ENCODE data around the gene ZNF385B.
"Not testable (repeated sequence)": the region's sequence is repeated elsewhere in the genome, so short reads cannot be mapped to it uniquely, and the experiment has no call there.

ZNF385B gene

DNA sequence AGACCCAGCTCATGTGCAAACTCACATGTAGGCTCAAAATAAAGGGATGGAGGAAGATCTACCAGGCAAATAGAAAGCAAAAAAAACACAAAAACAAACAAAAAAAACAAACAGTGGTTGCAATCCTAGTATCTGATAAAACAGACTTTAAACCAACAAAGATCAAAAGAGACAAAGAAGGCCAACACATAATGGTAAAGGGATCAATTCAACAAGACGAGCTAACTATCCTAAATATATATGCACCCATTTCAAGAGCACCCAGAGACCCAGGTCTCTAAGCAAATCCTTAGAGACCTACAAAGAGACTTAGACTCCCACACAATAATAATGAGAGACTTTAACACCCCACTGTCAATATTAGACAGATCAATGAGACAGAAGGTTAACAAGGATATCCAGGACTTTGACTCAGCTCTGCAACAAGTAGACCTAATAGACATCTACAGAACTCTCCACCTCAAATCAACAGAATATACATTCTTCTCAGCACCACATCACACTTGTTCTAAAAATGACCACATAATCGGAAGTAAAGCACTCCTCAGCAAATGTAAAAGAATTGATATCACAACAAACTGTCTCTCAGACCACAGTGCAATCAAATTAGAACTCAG is 229.5 kb downstream of the ZNF385B start:
- DNase-seq (ENCODE audit: low read depth): not testable (repeated sequence)

DNA sequence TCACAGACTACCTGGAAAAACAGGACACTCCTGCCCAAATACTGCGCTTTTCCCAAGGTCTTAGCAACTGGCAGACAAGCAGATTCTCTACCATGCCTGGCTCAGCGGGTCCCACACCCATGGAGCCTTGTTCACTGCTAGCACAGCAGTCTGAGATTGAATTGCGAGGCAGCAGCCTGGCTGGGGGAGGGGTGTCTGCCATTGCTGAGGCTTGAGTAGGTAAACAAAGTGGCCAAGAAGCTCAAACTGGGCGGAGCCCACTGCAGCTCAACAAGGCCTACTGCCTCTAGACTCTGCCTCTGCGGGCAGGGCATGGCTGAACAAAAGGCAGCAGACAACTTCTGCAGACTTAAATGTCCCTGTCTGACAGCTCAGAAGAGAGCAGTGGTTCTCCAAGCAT is 231.6 kb downstream of the ZNF385B start:
- not testable (repeated sequence) for DNase-seq (ENCODE audit: low read depth)

DNA sequence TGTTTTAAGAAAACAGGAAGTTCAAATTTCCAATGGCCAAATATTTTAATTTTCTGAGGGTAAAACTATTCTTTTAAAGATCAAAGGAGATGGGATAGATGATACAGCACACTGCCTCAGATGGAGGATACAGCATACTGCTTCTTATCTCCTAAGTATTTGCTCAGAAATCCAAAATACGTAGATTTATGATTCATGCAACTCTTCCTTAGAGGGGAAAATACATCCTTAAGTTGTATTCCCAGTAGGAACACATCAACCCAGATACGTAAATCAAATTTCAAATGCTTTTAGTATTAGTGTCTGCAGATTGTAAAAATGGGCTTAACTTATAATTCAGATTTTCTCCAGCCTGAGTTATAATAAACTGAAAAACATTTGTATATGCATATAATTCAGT is 235.2 kb downstream of the ZNF385B start:
- DNase-seq (ENCODE audit: low read depth): no peak

DNA sequence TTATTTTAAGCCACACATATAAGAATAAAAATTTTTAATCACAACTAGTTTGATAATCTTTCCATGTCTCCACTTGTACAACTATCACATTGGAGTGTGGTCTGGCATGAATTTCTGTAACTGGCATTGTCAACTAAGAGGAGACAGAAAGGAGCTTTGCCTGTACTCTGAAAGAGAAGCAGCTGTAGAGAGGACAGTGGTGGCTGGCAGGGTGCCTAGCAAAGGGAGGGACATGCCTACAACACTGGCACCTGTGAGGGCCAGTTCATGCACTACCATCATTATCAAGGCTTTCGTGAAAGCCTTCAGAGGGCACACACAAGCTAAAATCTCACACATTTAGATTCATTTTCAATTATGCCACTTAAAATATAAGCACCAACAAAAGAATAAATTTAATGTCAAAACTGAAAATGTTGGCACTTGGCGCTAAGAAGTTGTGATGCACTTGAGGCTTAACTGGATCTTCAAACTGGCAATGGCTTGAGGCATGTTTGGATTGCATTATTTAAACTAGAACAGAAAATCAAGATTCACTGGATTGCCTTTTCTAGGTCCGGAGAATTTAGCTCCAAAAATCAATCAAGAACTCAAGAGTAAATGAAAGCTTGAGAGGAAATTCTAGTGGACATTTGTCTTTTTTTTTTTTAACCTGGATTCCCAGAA is 238.6 kb downstream of the ZNF385B start:
- no peak for DNase-seq (ENCODE audit: low read depth)

DNA sequence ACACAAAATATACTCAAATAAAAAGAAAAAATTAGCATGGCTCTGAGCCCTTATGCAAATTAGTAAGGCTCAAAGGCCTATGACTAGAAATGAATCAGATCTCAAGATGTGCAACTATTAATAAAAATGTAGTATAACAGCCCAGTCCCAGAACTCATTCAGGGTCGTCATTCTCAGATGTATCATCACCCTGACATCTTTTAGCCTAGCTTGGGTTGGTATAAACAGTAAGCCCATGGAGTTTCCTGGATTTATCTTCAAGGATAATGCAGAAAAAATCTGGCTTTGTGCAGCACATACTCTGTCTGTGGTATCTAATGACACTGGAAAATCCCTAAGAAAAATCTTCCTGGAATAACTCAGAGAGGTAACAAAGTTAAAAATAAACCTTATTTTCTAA is 239.3 kb downstream of the ZNF385B start:
- no peak for DNase-seq (ENCODE audit: low read depth)

DNA sequence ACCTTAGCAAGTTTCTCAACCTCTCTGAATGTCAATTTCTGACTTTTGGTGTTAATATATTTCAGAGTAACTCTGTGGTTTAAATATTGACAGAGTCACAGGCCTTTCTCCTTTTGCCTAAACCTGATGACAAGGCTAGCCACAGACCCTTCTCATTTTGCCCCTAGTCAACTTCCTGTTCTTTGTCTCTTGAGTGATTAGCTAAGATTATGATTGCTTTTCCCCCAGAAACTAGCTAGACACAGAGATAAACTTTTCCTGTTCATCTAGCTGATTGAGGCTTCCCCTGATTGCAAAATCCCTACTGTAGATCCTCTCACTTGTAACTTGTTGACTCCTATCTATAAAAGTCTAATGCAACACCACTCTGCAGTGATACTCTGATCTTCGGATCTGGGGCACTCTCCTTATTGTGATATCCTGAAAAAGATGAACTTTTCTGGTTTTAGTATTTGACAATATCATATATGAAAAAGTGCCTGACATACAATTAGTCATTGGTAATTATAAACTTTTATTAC is 241.4 kb downstream of the ZNF385B start:
- DNase-seq (ENCODE audit: low read depth): no peak

DNA sequence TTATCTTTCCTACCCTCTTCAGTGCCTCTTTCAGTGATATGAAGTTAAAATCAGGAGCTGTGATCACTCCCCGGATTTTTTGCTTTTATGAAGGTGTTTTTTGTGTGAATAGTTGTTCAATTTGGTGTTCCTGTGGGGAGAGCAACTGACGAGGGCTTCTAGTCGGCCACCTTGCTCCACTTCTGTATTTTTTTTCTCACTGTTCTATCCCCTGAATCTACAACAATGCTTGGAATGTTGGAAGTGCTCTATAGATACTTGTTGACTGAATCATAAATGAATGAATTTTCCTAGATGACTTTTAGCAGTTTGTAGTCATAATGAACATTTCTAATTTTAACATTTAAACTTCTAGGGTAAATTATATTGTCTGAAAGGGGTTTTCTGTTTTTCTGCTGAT is 247.3 kb downstream of the ZNF385B start:
- DNase-seq (ENCODE audit: low read depth): no peak

DNA sequence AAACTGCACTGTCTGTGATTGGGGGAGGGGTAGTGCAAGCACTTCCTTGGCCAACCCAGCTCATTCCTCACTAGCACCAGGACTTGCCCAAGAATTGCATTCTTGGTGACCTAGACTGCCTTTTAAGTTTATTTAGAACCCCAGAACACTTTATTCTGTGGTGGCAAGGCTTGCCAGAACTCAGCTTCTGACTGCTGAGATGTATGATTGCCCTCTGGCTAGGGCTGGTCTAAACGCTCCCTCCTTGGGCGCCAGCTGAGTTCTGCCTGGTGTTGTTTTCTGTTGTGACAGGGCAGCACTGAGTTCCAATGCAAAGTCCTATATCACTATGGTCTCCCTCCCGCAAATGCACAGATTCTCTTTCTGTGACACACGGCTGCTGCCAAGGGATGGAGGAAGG is 247.7 kb downstream of the ZNF385B start:
- no peak for DNase-seq (ENCODE audit: low read depth)

DNA sequence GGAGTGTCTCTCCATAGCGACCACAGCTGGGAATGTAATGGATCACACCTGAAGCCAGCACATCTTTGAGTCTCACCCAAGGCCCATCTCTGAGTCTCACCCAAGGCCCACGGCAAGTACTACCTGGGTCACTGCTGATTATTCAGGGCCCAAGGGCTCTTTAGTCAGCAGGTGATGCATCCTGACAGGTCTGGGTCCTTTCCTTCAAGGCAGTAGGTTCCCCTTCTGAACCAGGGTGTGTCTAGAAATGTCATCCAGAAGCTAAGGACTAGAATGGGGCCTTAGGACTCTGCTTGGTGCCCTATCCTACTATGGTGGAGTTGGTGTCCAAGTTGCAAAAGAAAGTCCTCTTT is 248.1 kb downstream of the ZNF385B start:
- no peak for DNase-seq (ENCODE audit: low read depth)

DNA sequence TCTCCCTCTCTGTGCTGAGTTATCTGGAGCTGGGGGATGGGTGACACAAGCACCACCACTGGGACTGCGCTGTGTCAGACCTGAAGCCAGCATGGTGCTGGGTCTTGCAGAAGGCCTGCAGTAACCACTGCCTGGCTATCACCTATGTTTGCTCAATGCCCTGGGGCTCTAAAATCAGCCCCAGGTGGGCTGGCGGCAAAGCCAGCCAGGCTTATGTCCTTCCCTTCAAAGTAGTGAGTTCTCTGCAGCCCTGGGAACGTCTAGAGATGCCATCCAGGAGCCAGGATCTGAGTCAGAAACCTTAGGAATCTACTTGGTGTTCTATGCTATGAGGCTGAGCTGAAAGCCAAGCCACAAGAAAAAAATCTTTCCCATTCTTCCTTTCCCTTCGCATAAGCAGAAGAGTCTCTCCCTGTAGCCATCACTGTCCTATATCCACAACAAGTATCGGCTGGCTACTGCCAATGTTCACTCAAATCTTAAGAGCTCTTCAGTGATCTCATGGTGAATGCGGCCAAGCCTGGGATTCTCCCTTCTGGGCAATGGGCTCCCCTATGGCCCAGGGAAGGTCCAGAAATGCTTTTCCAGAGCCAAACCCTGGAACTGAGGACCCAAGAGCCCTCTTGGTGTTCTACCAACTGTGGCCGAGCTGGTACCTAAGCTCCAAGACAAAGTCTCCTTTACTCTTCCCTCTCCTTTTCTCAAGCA is 248.7 kb downstream of the ZNF385B start:
- DNase-seq (ENCODE audit: low read depth): no peak

DNA sequence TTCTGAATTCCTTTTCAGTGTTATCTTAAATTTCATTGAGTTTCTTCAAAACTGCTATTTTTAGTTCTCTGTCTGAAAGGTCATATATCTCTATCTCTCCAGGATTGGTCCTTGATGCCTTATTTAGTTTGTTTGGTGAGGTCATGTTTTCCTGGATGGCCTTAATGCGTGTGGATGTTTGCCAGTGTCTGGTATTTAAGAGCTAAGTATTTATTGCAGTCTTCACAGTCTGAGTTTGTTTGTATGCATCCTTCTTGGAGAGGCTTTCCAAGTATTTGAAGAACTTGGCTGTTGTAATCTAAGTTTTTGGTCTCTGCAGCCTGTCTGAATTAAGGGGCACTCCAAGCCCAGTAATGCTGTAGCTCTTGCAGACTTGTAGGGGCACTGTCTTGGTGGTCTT is 249.3 kb downstream of the ZNF385B start:
- no peak for DNase-seq (ENCODE audit: low read depth)

DNA sequence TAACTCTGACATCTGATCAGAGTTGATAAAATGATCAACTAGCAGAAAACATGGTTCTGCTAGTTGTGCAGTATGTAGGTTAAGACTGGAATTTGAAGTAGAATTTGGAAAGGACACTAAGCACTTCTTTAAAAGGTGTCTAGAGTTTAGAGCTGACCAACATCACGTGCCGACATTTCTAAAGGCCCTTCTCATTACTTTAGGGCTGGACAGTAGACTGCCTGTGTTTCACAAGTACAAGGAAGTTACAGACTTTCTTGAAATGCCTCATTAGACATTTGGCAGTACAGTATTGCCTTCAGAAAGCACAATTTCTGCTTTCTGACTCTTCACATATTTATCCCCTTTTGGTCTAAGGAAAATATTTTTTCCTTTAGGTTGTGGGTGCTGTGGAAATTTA is 255.3 kb downstream of the ZNF385B start:
- no peak for DNase-seq (ENCODE audit: low read depth)

DNA sequence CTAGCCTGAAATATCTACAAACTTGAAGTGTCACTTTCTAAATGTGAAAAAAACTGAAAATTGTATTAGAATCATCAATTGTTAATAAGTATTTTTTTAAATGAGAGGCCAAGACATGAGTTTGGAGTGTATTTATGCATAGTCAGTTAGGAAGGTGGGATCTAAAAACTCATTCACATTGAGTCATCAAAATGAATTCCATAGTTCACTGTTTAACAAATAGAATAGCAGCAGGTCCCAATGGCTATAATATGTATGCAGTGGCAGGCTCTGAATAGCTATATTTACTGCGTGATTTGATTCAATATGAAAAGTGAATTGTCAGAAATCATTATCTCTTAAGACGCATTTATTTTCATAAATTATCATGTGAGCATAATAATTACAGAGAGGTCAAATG is 256.1 kb downstream of the ZNF385B start:
- DNase-seq (ENCODE audit: low read depth): no peak

DNA sequence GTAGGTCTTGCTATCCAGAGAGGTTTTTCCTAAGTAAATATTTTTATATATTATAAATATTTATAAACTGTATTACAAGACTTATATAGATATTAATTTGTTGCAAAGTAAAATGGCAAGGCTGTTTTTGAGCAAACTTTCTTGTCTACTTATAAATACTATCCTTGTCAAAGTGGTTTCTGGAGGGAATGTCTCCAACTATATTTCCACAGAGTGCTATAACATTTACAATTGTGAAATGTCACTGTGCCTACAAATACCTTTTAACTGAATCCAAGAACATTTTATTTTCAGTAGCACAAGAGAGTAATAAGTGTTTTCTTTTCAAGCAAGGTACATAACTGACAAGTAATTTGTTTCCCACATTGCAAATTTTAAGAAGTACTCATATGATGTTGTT is 256.8 kb downstream of the ZNF385B start:
- no peak for DNase-seq (ENCODE audit: low read depth)

DNA sequence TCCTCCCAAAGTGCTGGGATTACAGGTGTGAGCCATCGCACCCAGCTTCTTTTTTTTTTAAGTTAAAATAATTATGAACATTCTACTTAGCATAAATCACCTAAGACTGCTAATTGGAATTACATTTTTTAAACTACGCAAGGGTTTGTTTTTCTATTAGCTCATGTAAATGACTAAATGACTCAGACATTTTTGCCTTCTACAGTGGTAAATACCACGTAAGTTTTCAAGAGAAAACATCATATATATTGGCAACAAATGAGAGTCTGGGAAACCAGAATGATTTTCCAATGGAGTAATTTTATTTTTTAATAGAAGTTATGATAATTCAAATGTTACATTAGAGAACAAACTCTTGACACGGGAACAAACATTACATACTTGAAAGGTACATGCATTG is 259.0 kb downstream of the ZNF385B start:
- DNase-seq (ENCODE audit: low read depth): no peak

DNA sequence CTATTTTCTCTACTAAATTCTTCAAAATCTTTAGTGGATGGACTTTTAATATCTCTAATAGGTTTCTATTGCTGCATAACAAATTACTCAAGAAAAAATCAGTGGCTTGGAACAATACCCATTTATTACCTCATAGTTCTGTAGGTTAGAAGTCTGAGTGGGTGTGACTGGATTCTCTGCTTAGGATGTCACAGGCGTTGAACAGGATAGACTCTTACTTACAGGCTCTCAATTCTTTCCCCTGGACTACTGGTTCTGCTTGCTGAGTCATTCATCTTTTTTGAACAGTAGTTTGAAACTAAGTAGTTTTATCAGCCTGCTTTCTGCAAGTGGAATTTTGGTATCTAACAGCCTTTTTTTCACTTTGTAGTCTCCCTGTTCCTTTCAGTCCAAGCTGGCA is 265.4 kb downstream of the ZNF385B start:
- DNase-seq (ENCODE audit: low read depth): no peak

DNA sequence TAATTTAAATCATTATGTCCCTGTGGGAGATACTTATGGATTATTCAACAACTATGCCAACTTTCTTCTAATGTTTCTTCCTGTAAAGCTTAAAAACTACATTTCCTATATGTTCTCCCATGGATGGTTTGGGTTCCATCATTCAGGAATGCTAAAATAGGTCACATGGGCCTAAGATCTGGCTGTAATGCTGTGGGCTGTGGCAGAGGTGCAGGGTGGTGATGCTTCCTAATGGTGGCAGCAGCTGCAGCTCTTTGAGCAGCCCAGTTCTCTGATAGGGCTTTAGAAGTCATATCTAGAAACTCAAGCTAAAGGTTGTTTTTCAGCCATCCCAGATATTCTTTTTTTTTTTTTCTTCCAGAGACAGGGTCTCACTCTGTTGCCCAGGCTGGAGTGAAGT is 266.1 kb downstream of the ZNF385B start:
- no peak for DNase-seq (ENCODE audit: low read depth)

DNA sequence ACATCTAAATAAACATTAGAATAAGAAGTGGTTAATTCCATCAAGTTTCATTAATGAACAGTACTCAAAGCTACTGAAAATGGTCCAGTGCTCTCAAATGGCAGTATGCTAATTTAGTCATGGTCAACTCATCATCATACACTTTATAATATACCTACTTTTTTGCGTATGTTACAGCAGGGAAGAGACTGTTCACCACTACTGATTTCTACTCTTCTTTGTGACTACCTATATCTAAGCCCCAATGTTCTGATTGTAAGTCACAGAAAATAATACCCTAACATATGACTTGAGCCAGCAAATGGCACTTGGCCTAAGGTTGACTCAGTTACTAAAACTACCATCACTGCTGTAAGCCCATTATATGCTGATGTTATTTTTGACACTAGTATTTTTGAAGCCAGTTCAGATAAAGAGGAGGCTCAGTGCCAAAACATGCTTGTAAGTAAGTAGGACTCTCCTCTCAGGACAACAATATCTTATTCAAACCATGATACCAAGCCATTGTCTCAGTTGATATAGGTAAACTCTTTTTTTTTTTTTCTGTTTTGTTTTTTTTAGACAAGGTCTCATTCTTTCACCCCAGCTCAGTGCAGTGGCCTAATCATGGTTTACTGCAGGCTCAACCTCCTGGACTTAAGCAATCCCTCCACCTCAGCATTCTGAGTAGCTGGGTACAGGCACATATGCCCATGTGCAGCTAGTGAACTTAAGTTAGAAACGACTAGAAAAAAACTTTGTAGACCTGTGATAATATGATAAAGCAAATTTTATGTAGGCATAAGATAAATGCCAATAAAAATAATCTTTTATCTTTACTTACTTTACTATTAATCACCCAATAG is 266.9 kb downstream of the ZNF385B start:
- no peak for DNase-seq (ENCODE audit: low read depth)

DNA sequence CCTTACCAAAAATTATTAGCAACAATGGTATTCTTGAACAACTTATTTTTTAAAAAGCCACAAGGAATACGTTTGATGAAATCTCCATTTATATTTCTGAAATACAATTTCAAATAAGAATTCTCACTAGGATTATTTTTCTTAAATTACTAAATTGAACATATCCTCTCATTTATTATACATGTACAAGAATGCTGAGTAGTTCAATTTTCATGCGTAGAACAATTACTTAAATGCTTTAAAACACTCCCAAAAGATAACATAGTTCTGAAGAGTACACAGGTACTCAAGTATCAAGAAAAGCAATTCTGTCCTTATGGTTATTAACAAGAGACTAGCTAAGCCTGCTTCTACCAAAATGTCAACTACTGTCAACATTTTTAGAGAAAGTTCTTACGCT is 268.1 kb downstream of the ZNF385B start:
- no peak for DNase-seq (ENCODE audit: low read depth)

DNA sequence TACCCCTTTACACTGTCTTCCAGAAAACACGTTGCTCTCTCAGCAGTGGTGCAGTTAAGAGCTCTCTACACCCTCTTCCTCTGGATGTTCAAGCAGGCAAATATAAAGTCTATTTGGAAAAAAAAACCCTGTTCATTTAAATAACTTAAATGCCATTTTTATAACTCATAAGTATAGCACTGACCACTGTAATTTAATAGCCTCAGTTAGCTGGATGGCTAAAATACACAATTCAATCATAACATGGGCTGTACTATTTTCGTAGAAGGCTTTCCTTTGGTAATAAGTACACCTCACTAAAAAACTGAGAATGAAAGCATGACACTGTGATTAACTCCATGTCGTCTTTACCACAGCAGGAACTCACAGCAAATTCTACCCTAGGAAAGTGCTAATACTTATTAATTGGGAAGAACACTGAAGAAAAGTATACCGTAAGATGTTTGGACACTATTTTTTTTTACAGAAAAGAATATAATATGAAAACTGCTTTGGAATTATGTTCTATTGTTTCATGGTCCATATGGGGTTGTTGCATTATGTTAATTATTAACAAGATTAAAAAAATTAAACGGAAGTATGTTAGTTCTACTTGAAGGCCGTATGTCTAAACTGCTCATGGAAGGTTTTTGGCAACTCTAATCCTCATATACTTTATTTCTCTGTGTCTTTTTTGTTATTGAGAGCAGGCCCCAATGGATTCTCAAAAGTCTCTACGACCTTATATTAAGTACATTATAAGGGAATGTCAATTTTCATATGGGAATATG is 269.1 kb downstream of the ZNF385B start:
- no peak for DNase-seq (ENCODE audit: low read depth)

DNA sequence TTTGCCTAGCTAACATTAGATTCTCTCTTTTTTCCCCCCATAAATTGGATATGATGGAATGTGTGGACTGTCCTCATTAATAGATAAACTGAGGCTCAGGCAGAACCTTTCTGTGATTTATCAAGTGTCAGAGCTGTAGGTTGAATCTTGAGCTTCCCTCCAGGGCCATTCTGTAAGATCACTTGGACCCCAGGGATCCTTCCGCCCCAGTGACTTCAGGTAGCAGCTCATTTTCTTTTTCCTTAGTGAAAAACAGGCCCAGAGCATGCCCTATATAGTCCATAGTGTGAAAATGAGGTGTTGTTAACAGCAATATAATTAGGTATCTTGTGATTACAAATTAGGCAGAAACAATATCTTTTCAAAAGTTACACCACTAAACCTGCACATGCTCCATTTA is 269.7 kb downstream of the ZNF385B start:
- no peak for DNase-seq (ENCODE audit: low read depth)
